ENCODE data around the gene CAPN13. TPM values are rescaled to one million over a fixed set of nuclear protein-coding genes. Genes with fewer than 3 reads are reported as not detected.

Gene CAPN13
- total and polyA plus RNA-seq, 8 donors = 6.4 to 93.3 (median 44.3) TPM

- TF ChIP-seq POLR2A (IDR thresholded peaks at IDR 0.05) (no peak), EP300 (IDR thresholded peaks at IDR 0.05) (no peak), POLR2AphosphoS5 (IDR thresholded peaks at IDR 0.05) (no peak), CTCF (IDR thresholded peaks at IDR 0.05) (no peak)
- H3K9me3 ChIP-seq = no peaks in the 10 kb centered on the region
- no peaks in the 10 kb centered on the region for H3K4me1 ChIP-seq
- DNase-seq = peak; percentile 16 to 54
- H3K36me3 ChIP-seq = peaks cover 0 to 35% (median 23%) of the 10 kb centered on the region in 4 donors
- intact Hi-C loops (cut with DNase I; ENCODE audit: low total_unique reads) = no loop called here
- WGBS, 5 donors = 79 to 87% (median 80%) methylated on average over 11 of the region's 11 CpGs
- H3K4me3 ChIP-seq = no peak overlapping the region
- peaks cover 0 to 12% (median 0%) of the 10 kb centered on the region in 3 donors for H3K27me3 ChIP-seq
- H3K27ac ChIP-seq = no peak overlapping the region
Observed at GRCh38 chr2:30770816-30771576, 36.2 kb downstream of the CAPN13 start.

GRCh38 chr2:30769891-30770462, 37.3 kb downstream of the CAPN13 start:
- Histone ChIP-seq H3K4me3 (no peak overlapping the region), H3K36me3 (peaks cover 0 to 35% (median 21%) of the 10 kb centered on the region in 4 donors), H3K4me1 (no peaks in the 10 kb centered on the region), H3K27me3 (peaks cover 0 to 14% (median 0%) of the 10 kb centered on the region in 3 donors), H3K27ac (no peak overlapping the region), H3K9me3 (no peaks in the 10 kb centered on the region)
- whole genome bisulfite sequencing, 5 donors = 78 to 90% (median 80%) methylated on average over 10 of the region's 10 CpGs
- TF ChIP-seq EP300 (IDR thresholded peaks at IDR 0.05) = no peak
- no peak for TF ChIP-seq POLR2AphosphoS5 (IDR thresholded peaks at IDR 0.05)
- no peak for TF ChIP-seq CTCF (IDR thresholded peaks at IDR 0.05)
- TF ChIP-seq POLR2A (IDR thresholded peaks at IDR 0.05) = no peak
- DNase-seq = peak in 1 of 2 donors; percentile 21
- intact Hi-C loops (cut with DNase I; ENCODE audit: low total_unique reads) = no loop called here

DNA sequence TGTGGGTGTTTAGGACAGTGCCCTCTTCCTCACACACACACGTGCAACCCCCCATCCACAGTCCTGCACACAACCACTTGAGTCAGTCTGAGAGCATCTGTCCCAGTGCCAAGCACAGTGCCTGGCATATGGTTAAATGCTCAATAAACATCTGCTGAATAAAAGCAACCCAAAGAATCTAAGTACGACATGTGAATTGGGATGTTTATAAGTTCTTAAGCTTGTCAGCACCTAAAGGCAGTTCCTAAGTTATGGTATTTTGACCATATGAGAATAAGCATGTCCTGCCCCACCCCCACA, 37.8 kb downstream of the CAPN13 start:
- H3K4me3 ChIP-seq = no peak overlapping the region
- no peaks in the 10 kb centered on the region for H3K9me3 ChIP-seq
- 81 to 92% (median 88%) methylated on average over 2 of the region's 2 CpGs for WGBS, 5 donors
- no peaks in the 10 kb centered on the region for H3K4me1 ChIP-seq
- peak in 1 of 2 donors; percentile 8 for DNase-seq
- peaks cover 0 to 14% (median 0%) of the 10 kb centered on the region in 3 donors for H3K27me3 ChIP-seq
- TF ChIP-seq POLR2A (IDR thresholded peaks at IDR 0.05) (no peak), POLR2AphosphoS5 (IDR thresholded peaks at IDR 0.05) (no peak), EP300 (IDR thresholded peaks at IDR 0.05) (no peak), CTCF (IDR thresholded peaks at IDR 0.05) (no peak)
- no peak overlapping the region for H3K27ac ChIP-seq
- H3K36me3 ChIP-seq = peaks cover 0 to 36% (median 22%) of the 10 kb centered on the region in 4 donors
- intact Hi-C loops (cut with DNase I; ENCODE audit: low total_unique reads) = no loop called here

DNA sequence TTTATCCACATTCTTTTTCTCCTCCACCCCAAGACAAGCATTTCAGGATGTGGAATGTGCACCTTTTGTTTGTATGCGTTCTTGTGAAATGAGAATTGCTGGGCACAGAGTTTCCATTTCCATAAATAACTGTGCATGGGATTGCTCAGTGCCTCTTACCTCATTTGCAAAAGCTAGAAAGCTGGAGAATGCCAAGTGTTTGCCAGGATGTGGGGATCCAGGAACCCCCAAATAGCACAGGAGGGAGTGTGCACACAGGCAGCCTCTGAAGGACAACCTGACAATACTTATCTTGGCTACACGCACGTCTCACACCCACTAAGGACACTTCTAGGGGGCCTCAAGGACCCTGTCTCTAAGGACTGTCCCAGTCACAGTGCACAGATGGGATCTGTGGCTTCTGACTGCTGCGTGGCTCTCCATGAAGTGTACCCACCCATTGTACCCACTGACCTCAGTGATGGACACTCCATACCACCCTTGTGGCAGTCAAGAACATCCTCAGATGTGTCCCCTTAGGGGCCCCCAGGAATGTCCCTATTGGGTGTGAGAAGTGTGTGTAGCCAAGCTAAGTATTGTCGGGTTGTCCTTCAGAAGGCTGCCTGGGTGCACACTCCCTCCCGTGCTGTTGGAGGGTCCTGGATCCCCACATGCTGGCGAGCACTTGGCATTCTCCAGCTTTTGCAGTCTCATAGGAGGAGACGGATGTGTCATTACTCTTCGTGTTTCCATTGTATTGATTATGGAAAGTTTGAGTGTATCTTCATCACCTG, 38.4 kb downstream of the CAPN13 start:
- Histone ChIP-seq H3K9me3 (no peaks in the 10 kb centered on the region), H3K4me3 (no peak overlapping the region)
- TF ChIP-seq EP300 (IDR thresholded peaks at IDR 0.05) = no peak
- TF ChIP-seq POLR2AphosphoS5 (IDR thresholded peaks at IDR 0.05) = no peak
- TF ChIP-seq POLR2A (IDR thresholded peaks at IDR 0.05) = no peak
- TF ChIP-seq CTCF (IDR thresholded peaks at IDR 0.05) = no peak

More for the DNA sequence above, 38.4 kb downstream of the CAPN13 start:
- H3K36me3 ChIP-seq = peaks cover 0 to 41% (median 24%) of the 10 kb centered on the region in 4 donors
- no peak overlapping the region for H3K27ac ChIP-seq
- intact Hi-C loops (cut with DNase I; ENCODE audit: low total_unique reads) = no loop called here
- peak in 1 of 2 donors; percentile 2 for DNase-seq
- peaks cover 0 to 14% (median 0%) of the 10 kb centered on the region in 3 donors for H3K27me3 ChIP-seq
- WGBS, 5 donors = 77 to 87% (median 84%) methylated on average over 8 to 9 of the region's 9 CpGs
- H3K4me1 ChIP-seq = no peaks in the 10 kb centered on the region

Data from stomach (tissue), 9 donors.